Suprapubic skin (tissue), 3 donors: Measurements from ENCODE around the gene SLC35E1.

Experiments used
- POLR2AphosphoS5 ChIP-seq, 3 donors: sonication (generic); formaldehyde crosslinking; IDR thresholded peaks; one replicate each; pipeline ENCODE4 v1.6.1; 2017; ENCODE audit warnings: antibody characterized with exemption in 3 of 3
- TF ChIP-seq, protein P1 (sequence below), 2 donors: fragments of 200-600 bp in 1 of 2; fragments of 450-650 bp in 1 of 2; sonication (generic) in 1 of 2; IDR thresholded peaks; one replicate each; pipeline ENCODE4 v1.5.1; 2016 to 2019; ENCODE audit warnings: antibody characterized with exemption in 2 of 2, mild to moderate bottlenecking in 1 of 2, moderate library complexity in 1 of 2

- no peak for TF ChIP-seq POLR2AphosphoS5 (IDR thresholded peaks at IDR 0.05)
- TF ChIP-seq, protein P1, sequence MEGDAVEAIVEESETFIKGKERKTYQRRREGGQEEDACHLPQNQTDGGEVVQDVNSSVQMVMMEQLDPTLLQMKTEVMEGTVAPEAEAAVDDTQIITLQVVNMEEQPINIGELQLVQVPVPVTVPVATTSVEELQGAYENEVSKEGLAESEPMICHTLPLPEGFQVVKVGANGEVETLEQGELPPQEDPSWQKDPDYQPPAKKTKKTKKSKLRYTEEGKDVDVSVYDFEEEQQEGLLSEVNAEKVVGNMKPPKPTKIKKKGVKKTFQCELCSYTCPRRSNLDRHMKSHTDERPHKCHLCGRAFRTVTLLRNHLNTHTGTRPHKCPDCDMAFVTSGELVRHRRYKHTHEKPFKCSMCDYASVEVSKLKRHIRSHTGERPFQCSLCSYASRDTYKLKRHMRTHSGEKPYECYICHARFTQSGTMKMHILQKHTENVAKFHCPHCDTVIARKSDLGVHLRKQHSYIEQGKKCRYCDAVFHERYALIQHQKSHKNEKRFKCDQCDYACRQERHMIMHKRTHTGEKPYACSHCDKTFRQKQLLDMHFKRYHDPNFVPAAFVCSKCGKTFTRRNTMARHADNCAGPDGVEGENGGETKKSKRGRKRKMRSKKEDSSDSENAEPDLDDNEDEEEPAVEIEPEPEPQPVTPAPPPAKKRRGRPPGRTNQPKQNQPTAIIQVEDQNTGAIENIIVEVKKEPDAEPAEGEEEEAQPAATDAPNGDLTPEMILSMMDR (IDR thresholded peaks at IDR 0.05) = no peak
Observed at GRCh38 chr19:16537111-16537510, 35.1 kb downstream of the SLC35E1 start.
